ENCODE measurements around the gene SLC6A11.

The SLC6A11 gene

GRCh38 chr3:10950476-10951294, 134.7 kb downstream of the SLC6A11 start:
- TF ChIP-seq CSDC2 (CRISPR knock-in tag; IDR thresholded peaks at IDR 0.05) (no peak), ZNF70 (CRISPR knock-in tag; IDR thresholded peaks at IDR 0.05) (no peak), PPARA (CRISPR knock-in tag; IDR thresholded peaks at IDR 0.05; ENCODE audit: borderline replicate concordance) (no peak), ARNTL (CRISPR knock-in tag; IDR thresholded peaks at IDR 0.05; ENCODE audit: borderline replicate concordance, low read depth) (no peak), ISL1 (CRISPR knock-in tag; IDR thresholded peaks at IDR 0.05) (no peak), PATZ1 (CRISPR knock-in tag; IDR thresholded peaks at IDR 0.05; ENCODE audit: borderline replicate concordance) (no peak), ZFP30 (CRISPR knock-in tag; IDR thresholded peaks at IDR 0.05) (no peak), TOX (CRISPR knock-in tag; IDR thresholded peaks at IDR 0.05; ENCODE audit: borderline replicate concordance) (no peak), ZFP3 (CRISPR knock-in tag; IDR thresholded peaks at IDR 0.05) (no peak), RARB (CRISPR knock-in tag; IDR thresholded peaks at IDR 0.05) (no peak), SNAI2 (CRISPR knock-in tag; IDR thresholded peaks at IDR 0.05) (no peak), CREB5 (CRISPR knock-in tag; IDR thresholded peaks at IDR 0.05; ENCODE audit: low read depth) (no peak), BACH2 (CRISPR knock-in tag; IDR thresholded peaks at IDR 0.05; ENCODE audit: borderline replicate concordance) (no peak), ZC3H10 (CRISPR knock-in tag; IDR thresholded peaks at IDR 0.05) (no peak), OSR1 (CRISPR knock-in tag; IDR thresholded peaks at IDR 0.05) (no peak), TCF4 (CRISPR knock-in tag; IDR thresholded peaks at IDR 0.05; ENCODE audit: borderline replicate concordance) (no peak)
- TF ChIP-seq, protein P1, sequence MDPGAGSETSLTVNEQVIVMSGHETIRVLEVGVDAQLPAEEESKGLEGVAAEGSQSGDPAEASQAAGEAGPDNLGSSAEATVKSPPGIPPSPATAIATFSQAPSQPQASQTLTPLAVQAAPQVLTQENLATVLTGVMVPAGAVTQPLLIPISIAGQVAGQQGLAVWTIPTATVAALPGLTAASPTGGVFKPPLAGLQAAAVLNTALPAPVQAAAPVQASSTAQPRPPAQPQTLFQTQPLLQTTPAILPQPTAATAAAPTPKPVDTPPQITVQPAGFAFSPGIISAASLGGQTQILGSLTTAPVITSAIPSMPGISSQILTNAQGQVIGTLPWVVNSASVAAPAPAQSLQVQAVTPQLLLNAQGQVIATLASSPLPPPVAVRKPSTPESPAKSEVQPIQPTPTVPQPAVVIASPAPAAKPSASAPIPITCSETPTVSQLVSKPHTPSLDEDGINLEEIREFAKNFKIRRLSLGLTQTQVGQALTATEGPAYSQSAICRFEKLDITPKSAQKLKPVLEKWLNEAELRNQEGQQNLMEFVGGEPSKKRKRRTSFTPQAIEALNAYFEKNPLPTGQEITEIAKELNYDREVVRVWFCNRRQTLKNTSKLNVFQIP (CRISPR knock-in tag; IDR thresholded peaks at IDR 0.05; ENCODE audit: borderline replicate concordance, low read depth): no peak
- TF ChIP-seq, protein P2, sequence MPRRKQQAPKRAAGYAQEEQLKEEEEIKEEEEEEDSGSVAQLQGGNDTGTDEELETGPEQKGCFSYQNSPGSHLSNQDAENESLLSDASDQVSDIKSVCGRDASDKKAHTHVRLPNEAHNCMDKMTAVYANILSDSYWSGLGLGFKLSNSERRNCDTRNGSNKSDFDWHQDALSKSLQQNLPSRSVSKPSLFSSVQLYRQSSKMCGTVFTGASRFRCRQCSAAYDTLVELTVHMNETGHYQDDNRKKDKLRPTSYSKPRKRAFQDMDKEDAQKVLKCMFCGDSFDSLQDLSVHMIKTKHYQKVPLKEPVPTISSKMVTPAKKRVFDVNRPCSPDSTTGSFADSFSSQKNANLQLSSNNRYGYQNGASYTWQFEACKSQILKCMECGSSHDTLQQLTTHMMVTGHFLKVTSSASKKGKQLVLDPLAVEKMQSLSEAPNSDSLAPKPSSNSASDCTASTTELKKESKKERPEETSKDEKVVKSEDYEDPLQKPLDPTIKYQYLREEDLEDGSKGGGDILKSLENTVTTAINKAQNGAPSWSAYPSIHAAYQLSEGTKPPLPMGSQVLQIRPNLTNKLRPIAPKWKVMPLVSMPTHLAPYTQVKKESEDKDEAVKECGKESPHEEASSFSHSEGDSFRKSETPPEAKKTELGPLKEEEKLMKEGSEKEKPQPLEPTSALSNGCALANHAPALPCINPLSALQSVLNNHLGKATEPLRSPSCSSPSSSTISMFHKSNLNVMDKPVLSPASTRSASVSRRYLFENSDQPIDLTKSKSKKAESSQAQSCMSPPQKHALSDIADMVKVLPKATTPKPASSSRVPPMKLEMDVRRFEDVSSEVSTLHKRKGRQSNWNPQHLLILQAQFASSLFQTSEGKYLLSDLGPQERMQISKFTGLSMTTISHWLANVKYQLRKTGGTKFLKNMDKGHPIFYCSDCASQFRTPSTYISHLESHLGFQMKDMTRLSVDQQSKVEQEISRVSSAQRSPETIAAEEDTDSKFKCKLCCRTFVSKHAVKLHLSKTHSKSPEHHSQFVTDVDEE (CRISPR knock-in tag; IDR thresholded peaks at IDR 0.05): no peak
- peak; percentile 83 for ATAC-seq

DNA sequence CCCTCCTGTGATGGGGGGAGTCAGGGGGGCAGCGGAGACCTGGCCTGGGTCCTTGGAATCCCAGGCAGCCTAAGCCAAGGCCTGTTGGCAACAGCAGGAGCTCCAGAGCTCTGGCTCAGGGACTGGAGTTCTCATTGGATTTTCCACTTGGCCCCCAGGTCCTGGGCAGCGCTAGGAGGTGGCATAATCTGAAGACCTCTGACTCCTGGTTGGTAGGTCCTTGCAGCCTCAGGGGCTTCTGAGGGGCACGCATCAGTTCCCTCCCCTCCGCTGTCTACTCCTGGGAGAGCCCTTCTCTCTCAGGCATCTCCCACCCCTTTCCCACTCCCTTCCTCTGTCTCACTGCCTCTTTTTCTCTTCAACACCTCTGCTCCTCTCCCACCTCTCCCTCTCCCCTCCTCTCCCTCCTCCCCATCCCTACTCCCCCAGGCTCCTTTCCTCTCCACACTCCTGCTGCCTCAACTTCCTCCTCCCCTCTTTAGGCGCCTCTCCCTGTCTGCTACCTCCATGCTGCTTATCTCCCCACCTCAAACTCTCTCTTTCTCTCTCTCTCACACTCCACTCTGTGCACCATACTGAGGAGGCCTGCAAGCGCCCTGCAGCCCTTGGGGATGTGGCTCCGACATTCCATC, 135.4 kb downstream of the SLC6A11 start:
- ATAC-seq: no peak
- TF ChIP-seq TOX (CRISPR knock-in tag; IDR thresholded peaks at IDR 0.05; ENCODE audit: borderline replicate concordance) (no peak), PPARA (CRISPR knock-in tag; IDR thresholded peaks at IDR 0.05; ENCODE audit: borderline replicate concordance) (no peak), ZFP3 (CRISPR knock-in tag; IDR thresholded peaks at IDR 0.05) (no peak), OSR1 (CRISPR knock-in tag; IDR thresholded peaks at IDR 0.05) (no peak), ZNF70 (CRISPR knock-in tag; IDR thresholded peaks at IDR 0.05) (no peak), PATZ1 (CRISPR knock-in tag; IDR thresholded peaks at IDR 0.05; ENCODE audit: borderline replicate concordance) (no peak), GLIS3 (CRISPR knock-in tag; IDR thresholded peaks at IDR 0.05) (no peak), CREB5 (CRISPR knock-in tag; IDR thresholded peaks at IDR 0.05; ENCODE audit: low read depth) (no peak), ISL1 (CRISPR knock-in tag; IDR thresholded peaks at IDR 0.05) (no peak), ESRRG (CRISPR knock-in tag; IDR thresholded peaks at IDR 0.05) (no peak), TCF4 (CRISPR knock-in tag; IDR thresholded peaks at IDR 0.05; ENCODE audit: borderline replicate concordance) (no peak)
- TF ChIP-seq, protein P2 (CRISPR knock-in tag; IDR thresholded peaks at IDR 0.05): no peak
- TF ChIP-seq, protein P1 (CRISPR knock-in tag; IDR thresholded peaks at IDR 0.05; ENCODE audit: borderline replicate concordance, low read depth): no peak

Data from SK-N-SH treated with all-trans-retinoic acid at 6 μM for 48 hours (cell line).